ENCODE measurements around the gene RASSF4.

RASSF4 gene

DNA sequence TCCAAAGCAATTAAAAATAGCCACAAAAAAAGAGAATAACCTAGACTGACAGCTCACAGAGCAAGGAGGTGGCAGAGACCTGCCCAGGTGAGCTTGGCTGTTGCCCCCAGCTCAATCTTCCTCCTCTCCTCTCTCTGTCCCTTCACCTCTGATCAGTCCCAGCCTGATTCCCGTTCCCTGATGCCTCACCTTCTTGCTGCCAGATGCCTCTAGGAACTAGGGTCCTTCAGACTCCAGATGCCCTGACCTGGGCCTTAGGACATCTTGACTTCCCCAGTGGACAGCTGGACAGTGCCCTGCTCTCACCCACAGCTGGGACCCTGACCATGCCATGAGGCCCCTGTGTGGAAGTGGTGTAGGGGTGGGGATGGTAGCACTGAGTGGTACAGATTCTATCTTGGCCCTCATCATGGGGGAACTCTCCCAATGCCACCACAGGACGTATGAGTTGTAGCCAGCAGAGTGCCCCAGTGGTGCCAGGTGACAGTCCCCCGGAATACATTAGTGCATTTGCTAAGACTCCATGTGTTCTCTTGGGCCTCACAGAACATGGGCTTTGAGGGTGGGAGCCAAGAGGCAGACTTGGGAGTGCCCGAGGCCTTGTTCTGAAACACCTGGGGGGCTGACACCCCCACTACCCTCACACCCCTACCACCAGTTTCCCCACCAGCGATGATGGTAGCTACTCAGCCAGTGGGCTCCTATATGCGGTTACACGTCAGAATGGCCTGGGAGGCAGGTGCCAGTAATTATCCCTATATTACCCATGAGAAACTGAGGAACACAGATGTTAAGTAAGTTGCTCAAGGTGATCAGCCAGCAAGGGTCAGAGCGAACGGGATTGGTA is 17.0 kb downstream of the RASSF4 start:
- no peak for FAIRE-seq

DNA sequence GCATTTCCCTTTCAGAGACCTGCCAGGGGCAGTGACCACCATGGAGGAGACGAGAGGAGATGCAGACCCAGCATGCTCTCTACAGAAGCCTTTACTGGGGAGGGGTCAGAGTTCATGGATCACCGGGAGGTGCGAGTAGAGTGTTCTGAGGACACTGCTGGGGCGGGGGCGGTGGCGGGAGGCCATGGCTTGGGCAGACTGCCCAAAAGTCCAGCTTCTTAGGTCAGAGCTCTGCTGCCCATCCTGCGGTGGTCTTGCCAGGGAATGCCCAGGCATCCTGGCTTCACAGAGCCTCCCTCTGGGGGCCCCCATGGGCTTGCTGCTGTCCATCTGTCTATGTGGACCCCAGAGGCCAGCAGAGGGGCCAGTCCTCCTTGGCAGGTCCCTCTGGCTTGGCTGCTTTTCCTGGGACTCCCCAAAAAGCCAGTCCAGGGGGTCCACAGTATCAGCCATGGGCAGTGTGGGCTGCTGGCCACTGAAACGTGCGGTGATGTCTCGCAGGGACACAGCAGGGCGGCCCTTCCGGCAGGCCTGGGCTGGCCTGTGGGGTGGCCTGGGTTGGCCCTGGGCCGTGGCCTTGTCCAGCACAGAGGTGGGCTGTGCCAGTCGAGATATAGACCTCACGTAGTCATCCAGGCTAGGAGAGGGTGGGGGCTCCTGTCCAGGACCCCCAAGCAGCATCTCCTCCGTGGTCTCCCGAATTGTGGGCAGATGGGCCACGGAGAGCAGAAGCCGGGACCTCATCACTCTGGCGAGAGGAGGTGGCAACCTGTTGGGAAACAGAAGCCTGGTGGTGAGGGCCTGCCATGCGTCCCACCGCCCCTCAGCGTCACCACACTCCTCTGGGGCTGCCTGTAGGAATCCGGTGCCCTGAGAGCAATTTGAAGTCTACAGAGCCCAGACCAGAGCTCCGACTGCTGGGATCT is 17.9 kb downstream of the RASSF4 start:
- no peak for FAIRE-seq

DNA sequence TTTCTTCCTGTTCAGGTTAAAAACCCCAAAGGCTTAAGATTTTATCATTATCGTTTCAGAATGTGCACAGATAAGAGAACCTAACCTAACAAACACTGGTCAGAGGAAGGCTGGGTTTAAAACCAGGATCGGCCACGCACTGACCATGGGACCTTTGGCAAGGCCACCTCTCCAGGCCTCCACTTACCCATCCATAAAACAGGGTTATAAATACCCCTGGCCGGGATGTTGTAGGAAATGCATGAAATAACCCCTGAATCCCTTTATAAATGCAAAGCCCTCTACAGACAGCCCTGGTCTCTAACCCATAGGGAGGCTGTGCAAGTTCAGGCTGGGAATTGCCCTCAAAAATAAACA is 18.6 kb downstream of the RASSF4 start:
- no peak for FAIRE-seq

- no peak for FAIRE-seq
These were observed 19.1 kb downstream of the RASSF4 start, which contains the start of gene DEPP1 for GRCh38 chr10:44978570-44979280. Gene DEPP1 (minus strand): TSS chr10:44978809. CDS start chr10:44978030, 779 bp downstream.

GRCh38 chr10:44979281-44980191 is 19.9 kb downstream of the RASSF4 start:
- FAIRE-seq: no peak

DNA sequence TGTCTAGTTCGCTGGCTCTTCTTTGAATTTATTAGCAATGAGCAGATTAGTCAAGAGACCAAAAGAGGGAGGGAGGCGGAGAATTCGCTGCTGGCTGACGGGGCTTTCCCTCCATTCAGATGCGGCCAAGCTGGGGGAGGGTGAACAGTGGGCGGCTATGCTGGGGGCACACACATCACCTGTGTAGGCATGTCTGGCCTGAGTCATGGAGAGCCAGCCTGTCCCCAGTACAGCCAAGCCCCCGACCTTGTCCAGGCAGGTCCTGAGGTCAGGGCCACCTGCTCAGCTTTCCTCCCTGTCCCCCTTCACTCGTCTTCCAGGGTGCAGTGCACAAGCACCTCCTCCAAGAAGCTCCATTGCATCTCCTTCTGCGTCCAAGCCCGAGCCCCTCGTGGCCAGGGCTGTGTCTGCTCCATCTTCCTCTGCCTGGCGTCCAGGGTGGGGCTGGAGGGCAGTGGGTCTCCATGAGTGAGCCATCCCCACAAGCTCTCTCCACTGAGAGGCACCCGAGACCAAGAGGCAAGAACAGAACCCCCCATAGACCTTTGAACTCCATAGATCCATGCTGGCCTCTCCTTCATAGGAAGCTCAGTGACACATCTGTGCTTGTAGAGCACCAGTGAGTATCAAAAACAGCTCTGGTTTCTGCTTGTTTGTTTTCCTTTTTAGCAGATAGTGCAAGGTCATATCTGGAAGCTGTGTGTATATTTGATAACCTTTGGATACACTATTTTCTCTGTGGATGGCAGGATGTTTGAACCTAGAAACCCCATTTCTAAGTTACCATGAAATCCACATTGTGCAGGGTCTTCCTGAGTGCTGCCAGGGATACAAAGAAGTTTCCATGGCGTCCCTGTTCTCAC is 20.9 kb downstream of the RASSF4 start:
- FAIRE-seq: no peak

GRCh38 chr10:44981172-44982113 is 21.8 kb downstream of the RASSF4 start:
- FAIRE-seq: no peak

DNA sequence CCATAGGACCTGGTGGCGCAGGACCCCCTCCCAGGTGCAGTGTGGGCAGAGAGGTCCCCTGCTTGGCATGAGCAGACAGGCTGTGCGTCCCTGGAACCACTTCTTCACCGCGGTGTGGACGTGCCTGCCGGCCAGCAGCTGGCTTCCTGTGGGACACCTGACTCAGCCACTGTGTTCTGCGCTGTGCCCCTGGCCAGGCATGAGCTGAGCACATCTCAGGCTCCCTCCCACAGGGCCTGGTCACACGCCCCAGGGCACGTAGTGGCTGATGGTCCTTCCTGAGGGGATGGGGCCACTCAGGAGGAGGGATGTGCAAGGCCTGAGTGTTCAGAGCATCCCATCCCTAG is 22.5 kb downstream of the RASSF4 start:
- FAIRE-seq: no peak

DNA sequence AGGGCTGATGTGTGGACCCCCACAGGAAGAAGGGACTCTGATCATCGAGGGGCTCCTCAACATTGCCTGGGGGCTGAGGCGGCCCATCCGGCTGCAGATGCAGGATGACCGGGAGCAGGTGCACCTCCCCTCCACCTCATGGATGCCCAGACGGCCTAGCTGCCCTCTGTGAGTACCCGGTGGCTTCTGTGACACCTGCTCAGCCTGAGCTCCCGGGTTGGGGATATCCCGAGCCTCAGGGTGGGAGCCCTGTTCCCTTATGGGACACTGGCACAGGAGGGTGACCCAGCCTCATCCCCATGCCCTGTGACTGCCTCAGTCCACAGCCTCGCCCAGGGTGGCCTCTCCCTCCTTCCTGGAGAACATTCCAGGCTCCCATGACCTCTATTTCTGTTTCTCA is 22.9 kb downstream of the RASSF4 start:
- no peak for FAIRE-seq

DNA sequence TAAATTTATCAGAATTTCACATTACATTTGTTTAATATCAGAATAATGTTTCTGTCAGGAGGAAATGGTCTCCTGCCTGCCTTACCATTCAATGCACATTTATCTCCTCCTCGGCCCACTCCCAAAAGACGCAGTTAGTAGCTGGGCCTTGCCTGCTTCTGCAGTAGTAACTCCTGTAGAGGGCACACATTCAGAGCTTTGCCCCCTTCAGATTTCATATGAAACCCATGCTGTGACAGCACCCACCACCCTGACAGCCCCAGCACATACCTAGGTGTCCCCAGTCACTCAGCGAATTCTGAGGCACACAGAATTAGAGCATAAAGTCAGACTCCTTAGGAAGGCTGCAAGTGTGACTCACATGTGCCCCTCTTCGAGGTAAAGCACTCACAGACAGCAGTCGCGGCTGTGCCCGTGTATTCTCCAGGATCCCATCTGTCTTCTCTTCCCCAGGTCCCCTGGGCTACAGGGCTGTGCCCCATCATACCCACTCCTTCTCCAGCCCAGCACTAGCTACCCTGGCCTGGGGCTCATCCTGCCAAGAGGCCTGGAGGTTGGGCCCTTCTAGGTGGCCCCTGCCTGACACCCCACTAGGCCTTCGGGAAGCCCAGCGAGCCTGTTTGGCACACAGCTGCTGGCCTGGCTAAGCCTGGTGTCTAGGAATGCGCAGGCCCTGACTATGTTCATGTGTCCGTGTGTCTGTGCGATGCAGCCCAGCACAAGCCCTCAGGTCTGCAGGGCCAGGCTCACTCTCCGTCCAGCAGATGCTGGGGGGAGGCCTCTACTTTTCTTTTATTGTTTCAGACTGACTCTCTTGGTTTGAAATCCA is 23.7 kb downstream of the RASSF4 start:
- FAIRE-seq: no peak

GRCh38 chr10:44983895-44984278 is 24.3 kb downstream of the RASSF4 start:
- no peak for FAIRE-seq

- no peak for FAIRE-seq
These were observed 25.1 kb downstream of the RASSF4 start for GRCh38 chr10:44984671-44985101.

DNA sequence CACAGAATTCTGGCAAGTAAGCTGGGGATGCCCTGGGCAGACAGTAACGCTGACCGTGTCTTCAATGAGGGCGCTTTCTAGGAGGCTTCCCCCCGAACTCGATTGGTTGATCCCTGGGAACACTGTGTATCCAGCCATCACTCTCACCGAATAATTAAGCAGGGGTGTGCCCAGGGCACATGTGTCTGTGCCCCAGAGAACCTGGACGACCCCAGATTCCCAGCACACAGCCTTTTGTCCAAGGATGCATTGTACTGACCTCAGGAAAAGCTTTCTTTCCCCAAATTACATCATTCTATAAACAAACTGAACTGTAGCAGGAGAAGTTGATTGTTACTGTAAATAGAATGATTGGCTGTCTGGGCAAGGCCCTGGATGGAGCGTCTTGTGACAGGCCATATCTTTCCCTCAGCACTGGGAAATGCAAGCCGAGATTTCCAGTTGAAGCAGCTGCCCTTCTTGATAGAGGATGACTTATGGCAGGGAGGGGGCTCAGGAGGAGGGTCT is 25.6 kb downstream of the RASSF4 start:
- FAIRE-seq: no peak

- FAIRE-seq: no peak
These were observed 26.6 kb downstream of the RASSF4 start for GRCh38 chr10:44986179-44986578.

DNA sequence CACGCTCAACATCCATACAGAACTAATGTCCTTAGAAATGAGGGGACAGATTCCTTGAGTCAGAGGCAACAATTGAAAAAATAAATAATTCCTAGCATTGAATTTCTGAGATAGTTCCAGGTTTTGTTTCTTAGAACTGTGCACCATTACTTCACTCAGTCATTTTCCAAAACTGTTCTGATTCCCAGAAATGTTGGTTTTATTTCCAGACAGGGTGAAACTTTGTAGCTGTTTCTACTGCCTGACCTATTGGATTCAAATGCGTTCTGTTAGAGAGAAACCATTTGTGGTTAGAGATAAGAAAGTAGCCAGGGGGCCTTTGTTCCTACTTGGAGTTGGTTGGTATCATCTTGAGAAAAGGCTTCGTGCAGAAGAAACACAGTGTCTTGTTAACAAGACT is 27.1 kb downstream of the RASSF4 start:
- no peak for FAIRE-seq

- FAIRE-seq: no peak
These were observed 29.5 kb downstream of the RASSF4 start for GRCh38 chr10:44988957-44989585.

DNA sequence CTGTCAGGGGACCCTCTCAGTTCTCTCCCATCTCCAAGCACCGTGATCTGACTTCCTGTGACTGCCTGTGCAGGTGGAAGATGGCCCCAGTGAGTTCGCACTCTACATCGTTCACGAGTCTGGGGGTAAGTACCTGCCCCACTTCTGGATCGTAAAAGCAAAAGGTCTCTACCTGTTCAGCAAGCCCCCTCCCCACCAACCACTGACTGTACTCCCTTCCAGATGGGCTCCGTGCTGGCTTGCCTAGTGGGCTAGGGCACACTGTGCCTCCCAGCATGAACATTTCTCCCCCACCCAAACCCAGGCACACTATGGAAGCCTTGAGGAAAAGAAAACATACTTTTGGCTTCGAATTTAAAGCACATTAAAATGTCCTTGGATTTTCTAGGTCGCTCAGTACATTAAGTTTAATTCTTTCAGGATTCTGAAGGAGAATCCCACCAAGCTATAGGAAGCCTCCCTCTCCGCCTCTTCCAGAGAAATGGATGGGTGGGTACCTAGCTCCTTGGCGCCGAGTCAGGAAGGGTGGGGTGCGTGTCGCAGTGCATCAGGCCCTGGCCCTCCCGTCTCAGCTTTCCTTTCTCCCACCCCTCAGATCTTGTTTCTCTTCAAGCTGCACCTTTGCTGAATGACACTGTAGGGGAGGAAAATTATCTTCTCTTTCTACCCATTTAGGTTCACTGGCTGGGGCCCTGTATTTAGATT is 30.1 kb downstream of the RASSF4 start:
- FAIRE-seq: no peak

DNA sequence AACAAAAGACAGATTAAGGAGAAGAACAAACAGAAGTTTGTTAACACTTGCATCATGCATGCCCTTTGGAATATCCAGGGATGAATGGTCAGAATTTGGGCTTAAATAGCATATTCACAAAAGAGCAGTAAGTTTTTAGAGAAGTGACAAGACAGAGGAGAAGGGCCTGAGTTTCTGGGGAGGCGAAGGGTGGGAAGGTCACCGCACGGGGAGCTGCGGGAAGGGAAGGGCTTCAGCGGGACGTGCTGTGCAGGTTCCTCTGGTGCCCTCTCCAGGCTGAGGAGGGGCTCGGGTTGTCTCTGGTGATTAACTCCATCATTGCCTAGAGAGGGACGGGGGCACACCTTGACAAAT is 30.7 kb downstream of the RASSF4 start:
- FAIRE-seq: no peak
